Measurements from ENCODE around the gene B4GALNT4.

- TF ChIP-seq, protein P1, sequence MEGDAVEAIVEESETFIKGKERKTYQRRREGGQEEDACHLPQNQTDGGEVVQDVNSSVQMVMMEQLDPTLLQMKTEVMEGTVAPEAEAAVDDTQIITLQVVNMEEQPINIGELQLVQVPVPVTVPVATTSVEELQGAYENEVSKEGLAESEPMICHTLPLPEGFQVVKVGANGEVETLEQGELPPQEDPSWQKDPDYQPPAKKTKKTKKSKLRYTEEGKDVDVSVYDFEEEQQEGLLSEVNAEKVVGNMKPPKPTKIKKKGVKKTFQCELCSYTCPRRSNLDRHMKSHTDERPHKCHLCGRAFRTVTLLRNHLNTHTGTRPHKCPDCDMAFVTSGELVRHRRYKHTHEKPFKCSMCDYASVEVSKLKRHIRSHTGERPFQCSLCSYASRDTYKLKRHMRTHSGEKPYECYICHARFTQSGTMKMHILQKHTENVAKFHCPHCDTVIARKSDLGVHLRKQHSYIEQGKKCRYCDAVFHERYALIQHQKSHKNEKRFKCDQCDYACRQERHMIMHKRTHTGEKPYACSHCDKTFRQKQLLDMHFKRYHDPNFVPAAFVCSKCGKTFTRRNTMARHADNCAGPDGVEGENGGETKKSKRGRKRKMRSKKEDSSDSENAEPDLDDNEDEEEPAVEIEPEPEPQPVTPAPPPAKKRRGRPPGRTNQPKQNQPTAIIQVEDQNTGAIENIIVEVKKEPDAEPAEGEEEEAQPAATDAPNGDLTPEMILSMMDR (IDR thresholded peaks at IDR 0.05): no peak
- no peak for TF ChIP-seq EZH2 (IDR thresholded peaks at IDR 0.05)
Observed at GRCh38 chr11:325796-326591, 43.3 kb upstream of the B4GALNT4 start.

Data from neural progenitor cell (in vitro differentiated cells).